HL-60 (cell line): ENCODE data around the gene LCN15.

Source experiments
- DNase-seq, 2 experiments: peaks; one replicate each; pipeline ENCODE4 v3.0.0-alpha.2; 2010 to 2020; ENCODE audit warnings: low read depth in 1 of 2, low spot score in 1 of 2
- H3K27ac ChIP-seq: fragments of 250-450 bp; sonication (Bioruptor Pico); replicated peaks from 2 replicates; pipeline ENCODE4 v1.5.1; 2020; ENCODE audit warnings: mild to moderate bottlenecking, moderate library complexity
- H3K27me3 ChIP-seq: fragments of 250-450 bp; sonication (Bioruptor Pico); 2 replicates; pipeline ENCODE4 v1.5.1; 2021; ENCODE audit warnings: mild to moderate bottlenecking, moderate library complexity; ENCODE audit not compliant: insufficient read depth, poor library complexity, severe bottlenecking
- H3K4me3 ChIP-seq: replicated peaks from 2 replicates; pipeline ENCODE4 v1.5.1; 2011; ENCODE audit warnings: mild to moderate bottlenecking, control low read depth, low read length; ENCODE audit not compliant: insufficient read depth
- CTCF ChIP-seq: IDR thresholded peaks from one replicate; pipeline ENCODE4 v1.5.1; 2011; ENCODE audit warnings: low read length, control low read depth, inconsistent platforms; ENCODE audit not compliant: insufficient read depth
- GABPA ChIP-seq: IDR thresholded peaks from 2 replicates; pipeline ENCODE4 v1.6.1; 2012; ENCODE audit warnings: low read depth
- POLR2AphosphoS5 ChIP-seq: IDR thresholded peaks from 2 replicates; pipeline ENCODE4 v1.6.1; 2012; ENCODE audit warnings: low read depth
- SPI1 ChIP-seq: IDR thresholded peaks from 2 replicates; pipeline ENCODE4 v1.6.1; 2012; ENCODE audit warnings: low read depth, mild to moderate bottlenecking, borderline replicate concordance
- TF ChIP-seq, protein P1 (sequence below): IDR thresholded peaks from 2 replicates; pipeline ENCODE4 v1.6.1; 2012; ENCODE audit warnings: low read depth; ENCODE audit not compliant: insufficient replicate concordance

LCN15 gene

GRCh38 chr9:136734837-136735496 is 29.4 kb downstream of the LCN15 start:
- no peaks in the 10 kb centered on the region for H3K27me3 ChIP-seq
- no peak overlapping the region for H3K4me3 ChIP-seq
- DNase-seq = no peak
- TF ChIP-seq, protein P1, sequence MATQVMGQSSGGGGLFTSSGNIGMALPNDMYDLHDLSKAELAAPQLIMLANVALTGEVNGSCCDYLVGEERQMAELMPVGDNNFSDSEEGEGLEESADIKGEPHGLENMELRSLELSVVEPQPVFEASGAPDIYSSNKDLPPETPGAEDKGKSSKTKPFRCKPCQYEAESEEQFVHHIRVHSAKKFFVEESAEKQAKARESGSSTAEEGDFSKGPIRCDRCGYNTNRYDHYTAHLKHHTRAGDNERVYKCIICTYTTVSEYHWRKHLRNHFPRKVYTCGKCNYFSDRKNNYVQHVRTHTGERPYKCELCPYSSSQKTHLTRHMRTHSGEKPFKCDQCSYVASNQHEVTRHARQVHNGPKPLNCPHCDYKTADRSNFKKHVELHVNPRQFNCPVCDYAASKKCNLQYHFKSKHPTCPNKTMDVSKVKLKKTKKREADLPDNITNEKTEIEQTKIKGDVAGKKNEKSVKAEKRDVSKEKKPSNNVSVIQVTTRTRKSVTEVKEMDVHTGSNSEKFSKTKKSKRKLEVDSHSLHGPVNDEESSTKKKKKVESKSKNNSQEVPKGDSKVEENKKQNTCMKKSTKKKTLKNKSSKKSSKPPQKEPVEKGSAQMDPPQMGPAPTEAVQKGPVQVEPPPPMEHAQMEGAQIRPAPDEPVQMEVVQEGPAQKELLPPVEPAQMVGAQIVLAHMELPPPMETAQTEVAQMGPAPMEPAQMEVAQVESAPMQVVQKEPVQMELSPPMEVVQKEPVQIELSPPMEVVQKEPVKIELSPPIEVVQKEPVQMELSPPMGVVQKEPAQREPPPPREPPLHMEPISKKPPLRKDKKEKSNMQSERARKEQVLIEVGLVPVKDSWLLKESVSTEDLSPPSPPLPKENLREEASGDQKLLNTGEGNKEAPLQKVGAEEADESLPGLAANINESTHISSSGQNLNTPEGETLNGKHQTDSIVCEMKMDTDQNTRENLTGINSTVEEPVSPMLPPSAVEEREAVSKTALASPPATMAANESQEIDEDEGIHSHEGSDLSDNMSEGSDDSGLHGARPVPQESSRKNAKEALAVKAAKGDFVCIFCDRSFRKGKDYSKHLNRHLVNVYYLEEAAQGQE = no peak
- TF ChIP-seq CTCF (no peak), GABPA (no peak), SPI1 (no peak), POLR2AphosphoS5 (no peak)
- no peak overlapping the region for H3K27ac ChIP-seq

DNA sequence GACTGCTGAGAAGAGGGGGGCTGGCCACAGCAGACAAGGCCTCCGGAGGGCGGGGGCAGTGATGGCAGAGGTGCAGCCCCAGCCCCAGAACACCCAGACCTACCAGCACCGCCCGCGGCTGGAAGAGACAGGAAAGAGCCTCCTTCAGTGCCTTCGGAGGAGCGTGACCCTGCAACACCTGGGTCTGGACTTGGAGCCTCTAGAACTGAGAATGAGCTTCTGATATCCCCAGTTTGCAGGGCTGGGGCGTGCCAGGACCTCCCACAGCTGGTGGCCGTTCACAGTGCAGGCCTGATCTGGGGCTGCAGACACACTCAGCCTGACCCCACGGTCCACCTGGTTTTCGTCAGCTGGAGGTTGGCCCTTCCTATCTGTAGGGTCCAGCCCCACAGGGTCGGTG is 30.7 kb downstream of the LCN15 start:
- no peak for DNase-seq
- TF ChIP-seq, protein P1 = no peak
- TF ChIP-seq POLR2AphosphoS5 (no peak), GABPA (no peak)
- Histone ChIP-seq H3K27ac (no peak overlapping the region), H3K27me3 (no peaks in the 10 kb centered on the region), H3K4me3 (no peak overlapping the region)

DNA sequence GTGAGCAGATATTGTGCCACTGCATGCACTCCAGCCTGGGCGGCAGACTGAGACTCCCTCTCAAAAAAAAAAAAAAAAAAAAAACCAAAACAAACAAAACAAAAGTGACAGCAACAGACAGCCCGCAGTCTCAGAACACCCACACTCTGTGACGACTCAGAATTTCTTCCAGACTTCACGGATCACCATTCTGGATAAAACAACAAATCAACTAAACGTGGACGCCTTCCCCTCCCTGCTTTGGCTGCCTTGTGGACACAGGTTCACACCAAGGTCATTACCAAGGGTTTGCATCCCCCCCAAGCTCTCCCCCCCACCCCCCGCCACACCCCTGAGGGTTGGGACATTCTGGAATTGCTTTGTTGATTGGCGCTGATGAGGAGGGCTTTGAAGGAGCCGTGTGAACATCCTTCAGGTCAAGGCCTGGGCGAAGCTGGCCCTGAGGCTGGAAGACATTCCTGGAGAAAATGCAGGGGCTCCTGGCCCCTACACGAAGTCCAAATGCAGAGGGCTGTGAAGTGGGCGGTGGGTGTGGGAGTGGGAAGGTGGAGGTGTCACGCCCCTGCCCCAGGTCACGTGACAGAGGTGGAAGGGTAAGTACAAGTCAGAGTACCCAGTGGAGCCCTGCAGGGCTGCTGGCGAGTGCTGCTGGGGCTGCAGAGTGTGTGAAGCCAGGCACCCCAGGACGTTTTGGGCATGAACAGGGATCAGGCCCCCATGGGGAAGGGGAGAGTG is 31.7 kb downstream of the LCN15 start:
- no peak overlapping the region for H3K4me3 ChIP-seq
- H3K27me3 ChIP-seq = no peaks in the 10 kb centered on the region
- no peak for DNase-seq
- TF ChIP-seq, protein P1 = no peak
- TF ChIP-seq SPI1 (no peak), CTCF (no peak), POLR2AphosphoS5 (no peak), GABPA (no peak)
- no peak overlapping the region for H3K27ac ChIP-seq
